Activated T-helper 2 cell treated with anti-CD3 and anti-CD28 coated beads, Interferon-gamma antibody, Interleukin-2, Interleukin-4, amounts not matched to agents 10 μg/mL and 5 μg/mL and 100 μg/mL, durations not matched to agents 14 hours and 24 hours and 36 hours (primary cell): ENCODE measurements around the gene CNTLN. TPM values are rescaled to one million over a fixed set of nuclear protein-coding genes. Genes with fewer than 3 reads are reported as not detected.
"Not testable (repeated sequence)": the region's sequence is repeated elsewhere in the genome, so short reads cannot be mapped to it uniquely, and the experiment has no call there.

Experiments used
- DNase-seq: peaks from one replicate; pipeline ENCODE4 v3.0.0; 2021; ENCODE audit warnings: low spot score
- H3K27ac Mint-ChIP-seq: one replicate; pipeline ENCODE4 v1.8.0; 2021; ENCODE audit warnings: mixed read lengths
- H3K27me3 Mint-ChIP-seq: one replicate; pipeline ENCODE4 v1.8.0; 2021; ENCODE audit warnings: low read depth, mixed read lengths
- H3K36me3 Mint-ChIP-seq: one replicate; pipeline ENCODE4 v1.8.0; 2021; ENCODE audit warnings: low read depth, mixed read lengths
- H3K4me1 Mint-ChIP-seq: one replicate; pipeline ENCODE4 v1.8.0; 2021; ENCODE audit warnings: low read depth, mixed read lengths
- H3K4me3 Mint-ChIP-seq: one replicate; pipeline ENCODE4 v1.8.0; 2021; ENCODE audit warnings: low read depth, mild to moderate bottlenecking, moderate library complexity, mixed read lengths
- H3K9me3 Mint-ChIP-seq: one replicate; pipeline ENCODE4 v1.8.0; 2021; ENCODE audit warnings: mixed read lengths
- intact Hi-C: fragments of 100-400 bp; cut with micrococcal nuclease; formaldehyde crosslinking; loops from one replicate; pipeline ENCODE4 v1.15.1; 2023
- total RNA-seq: library from RNA; stranded (reverse); gene quantifications from 2 replicates; pipeline ENCODE4 v1.2.3, GENCODE V29; 2022

Gene CNTLN
- total RNA-seq, 1 donor from 2014 or later, result 1.6 TPM

DNA sequence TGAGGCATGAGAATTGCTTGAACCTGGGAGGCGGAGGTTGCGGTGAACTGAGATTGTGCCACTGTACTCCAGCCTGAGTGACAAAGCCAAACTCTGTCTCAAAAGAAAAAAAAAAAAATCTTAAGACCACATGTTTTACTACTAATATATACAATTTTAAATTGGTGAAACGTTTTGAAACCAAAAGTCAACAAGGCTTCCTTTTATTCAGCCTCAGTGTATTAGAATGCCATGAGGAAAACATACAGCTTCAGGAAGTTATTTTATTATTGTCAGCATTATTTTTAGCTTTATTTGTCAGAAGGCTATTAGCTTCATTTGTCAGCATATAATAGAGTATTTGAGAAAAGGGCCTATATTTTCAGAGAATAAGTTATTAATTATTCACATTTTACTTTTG, 280.1 kb downstream of the CNTLN start:
- DNase-seq, result no peak
- Mint-ChIP-seq H3K27me3 (no peaks in the 10 kb centered on the region), H3K27ac (no peak overlapping the region), H3K4me3 (no peak overlapping the region), H3K9me3 (no peaks in the 10 kb centered on the region), H3K4me1 (no peaks in the 10 kb centered on the region), H3K36me3 (no peaks in the 10 kb centered on the region)
- intact Hi-C loops, result no loop called here

DNA sequence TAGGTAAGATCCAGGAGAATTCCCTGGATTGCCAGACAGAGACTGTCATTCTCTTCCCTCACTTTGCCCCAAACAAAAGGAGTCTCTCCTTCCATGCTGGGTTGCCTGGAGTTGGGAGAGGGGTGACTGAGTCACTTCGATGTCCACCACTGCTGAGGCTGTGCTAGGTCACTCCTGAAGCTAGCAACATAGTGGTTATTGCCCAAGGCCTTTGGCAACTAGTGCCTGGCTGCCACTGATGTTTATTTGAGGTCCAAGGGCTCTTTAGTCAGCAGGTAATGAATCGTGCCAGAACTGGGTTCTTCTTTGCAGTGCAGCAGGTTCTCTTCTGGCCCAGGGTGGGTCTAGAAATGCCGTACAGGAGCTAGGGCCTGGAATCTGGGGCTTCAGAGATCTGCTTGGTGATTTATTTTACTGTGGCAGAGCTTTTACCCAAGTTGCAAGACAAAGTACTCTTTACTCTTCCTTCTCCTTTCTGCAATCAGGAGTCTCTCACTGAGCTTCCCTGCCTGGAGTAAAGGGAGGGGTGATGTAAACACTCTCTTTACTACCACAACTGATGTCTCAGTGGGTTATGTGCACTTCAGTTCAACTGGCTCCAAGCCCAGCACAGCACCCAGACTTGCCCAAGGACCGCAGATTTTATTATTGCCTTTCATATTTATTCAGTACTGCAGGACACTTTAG, 288.3 kb downstream of the CNTLN start:
- Mint-ChIP-seq H3K27me3 (no peaks in the 10 kb centered on the region), H3K4me3 (no peak overlapping the region), H3K27ac (no peak overlapping the region), H3K4me1 (no peaks in the 10 kb centered on the region), H3K36me3 (no peaks in the 10 kb centered on the region), H3K9me3 (no peaks in the 10 kb centered on the region)
- no peak for DNase-seq
- intact Hi-C loops, result no loop called here

DNA sequence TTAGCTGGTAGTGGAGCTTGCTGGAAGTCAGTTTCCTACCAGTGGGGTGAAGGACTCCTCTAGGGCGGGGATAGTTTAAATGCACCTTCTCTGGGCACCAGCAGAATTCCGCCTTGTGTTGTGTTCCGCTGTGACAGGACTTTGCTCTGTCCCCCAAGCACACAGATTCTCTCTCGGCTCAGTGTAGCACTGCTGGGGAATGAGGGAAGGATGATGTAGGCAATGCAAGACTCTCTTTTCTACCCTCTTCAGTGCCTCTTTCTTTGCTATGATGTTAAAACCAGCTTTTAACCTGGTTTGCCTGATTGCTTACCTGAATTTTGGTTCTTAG, 288.8 kb downstream of the CNTLN start:
- Mint-ChIP-seq H3K4me1 (no peaks in the 10 kb centered on the region), H3K27ac (no peak overlapping the region), H3K36me3 (no peaks in the 10 kb centered on the region), H3K27me3 (no peaks in the 10 kb centered on the region), H3K9me3 (no peaks in the 10 kb centered on the region), H3K4me3 (no peak overlapping the region)
- intact Hi-C loops, result no loop called here
- DNase-seq, result no peak

DNA sequence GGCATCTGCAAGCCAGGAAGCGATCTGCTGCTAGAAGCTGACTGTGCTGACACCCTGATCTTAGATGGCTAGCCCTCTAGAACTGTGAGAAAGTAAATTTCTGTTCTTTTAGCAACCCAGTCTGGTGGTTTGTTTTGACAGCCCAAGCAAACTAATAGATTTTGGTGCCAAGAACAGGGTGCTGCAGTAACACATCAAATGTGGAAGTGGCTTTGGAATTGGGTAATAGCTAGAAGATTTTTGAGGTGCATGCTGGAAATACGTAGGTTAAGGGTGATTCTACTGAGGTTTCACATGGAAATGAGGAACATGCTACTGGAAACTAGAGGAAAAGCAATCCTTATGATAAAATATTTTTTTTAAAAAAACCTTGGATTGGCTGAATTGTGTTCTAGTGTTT, 290.5 kb downstream of the CNTLN start:
- Mint-ChIP-seq H3K4me1 (no peaks in the 10 kb centered on the region), H3K36me3 (no peaks in the 10 kb centered on the region), H3K27me3 (no peaks in the 10 kb centered on the region), H3K4me3 (no peak overlapping the region), H3K27ac (no peak overlapping the region), H3K9me3 (no peaks in the 10 kb centered on the region)
- intact Hi-C loops, result no loop called here
- no peak for DNase-seq

DNA sequence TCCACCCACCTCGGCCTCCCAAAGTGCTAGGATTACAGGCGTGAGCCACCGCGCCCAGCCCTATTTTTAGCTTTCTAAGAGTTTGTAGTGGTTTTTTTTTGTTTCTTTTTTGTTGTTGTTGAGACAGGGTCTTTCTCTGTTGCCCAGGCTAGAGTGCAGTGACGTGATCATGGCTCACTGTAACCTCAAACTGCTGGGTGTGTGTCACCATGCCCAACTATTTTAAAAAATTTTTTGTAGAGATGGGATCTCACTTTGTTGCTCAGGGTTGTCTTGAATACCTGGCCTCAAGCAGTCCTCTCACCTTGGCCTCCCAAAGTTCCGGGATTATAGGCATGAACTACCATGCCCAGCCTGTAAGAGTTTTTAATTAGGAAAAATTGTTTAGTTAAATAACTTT, 298.7 kb downstream of the CNTLN start:
- Mint-ChIP-seq H3K4me1 (no peaks in the 10 kb centered on the region), H3K4me3 (no peak overlapping the region), H3K36me3 (no peaks in the 10 kb centered on the region), H3K27me3 (no peaks in the 10 kb centered on the region), H3K27ac (no peak overlapping the region), H3K9me3 (peaks cover 8% of the 10 kb centered on the region)
- no peak for DNase-seq
- intact Hi-C loops, result no loop called here

DNA sequence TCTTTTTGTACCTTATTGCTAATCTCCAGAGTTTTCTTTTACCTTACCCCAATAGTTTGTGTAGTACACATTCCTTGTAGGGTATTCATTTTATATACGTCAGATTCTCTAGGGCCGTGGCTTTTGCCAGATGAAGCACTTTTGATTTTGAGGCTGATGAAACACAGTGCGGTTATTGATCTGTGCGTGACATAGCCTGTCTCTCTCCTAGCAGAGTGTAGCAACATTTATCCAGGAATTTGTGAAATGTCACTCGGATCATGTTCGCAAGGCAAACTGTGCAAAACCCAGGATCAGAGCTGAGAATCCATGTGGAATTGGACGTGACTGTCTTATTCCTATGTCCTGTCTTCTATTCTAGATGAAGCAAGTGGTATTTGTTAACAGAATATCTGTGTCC, 302.0 kb downstream of the CNTLN start:
- Mint-ChIP-seq H3K4me3 (no peak overlapping the region), H3K36me3 (no peaks in the 10 kb centered on the region), H3K9me3 (peaks cover 16% of the 10 kb centered on the region), H3K27ac (no peak overlapping the region), H3K27me3 (no peaks in the 10 kb centered on the region), H3K4me1 (no peaks in the 10 kb centered on the region)
- intact Hi-C loops, result no loop called here
- no peak for DNase-seq

DNA sequence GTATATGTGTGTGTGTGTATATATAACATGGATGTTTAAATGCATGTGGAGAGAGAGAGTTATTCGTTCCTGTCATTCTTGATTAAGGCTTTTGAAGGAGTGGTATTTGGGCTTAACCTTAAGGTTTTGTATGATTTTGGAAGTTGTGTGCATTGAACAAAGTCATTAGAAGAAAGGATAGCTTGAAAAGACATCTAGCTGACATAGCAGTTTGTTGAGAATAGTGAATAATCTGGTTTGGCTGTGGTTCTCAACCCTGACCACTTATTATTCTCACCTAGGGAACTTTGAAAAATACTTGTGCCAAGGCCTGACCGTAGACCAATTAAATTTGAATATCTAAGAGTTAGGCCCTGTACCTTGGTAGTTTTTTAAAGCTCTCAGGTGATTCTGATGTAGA, 303.0 kb downstream of the CNTLN start:
- DNase-seq, result no peak
- H3K4me1 Mint-ChIP-seq, result no peaks in the 10 kb centered on the region
- H3K27me3 Mint-ChIP-seq, result no peaks in the 10 kb centered on the region
- H3K4me3 Mint-ChIP-seq, result no peak overlapping the region
- H3K27ac Mint-ChIP-seq, result no peak overlapping the region
- intact Hi-C loops, result no loop called here
- no peaks in the 10 kb centered on the region for H3K36me3 Mint-ChIP-seq
- H3K9me3 Mint-ChIP-seq, result peaks cover 16% of the 10 kb centered on the region

DNA sequence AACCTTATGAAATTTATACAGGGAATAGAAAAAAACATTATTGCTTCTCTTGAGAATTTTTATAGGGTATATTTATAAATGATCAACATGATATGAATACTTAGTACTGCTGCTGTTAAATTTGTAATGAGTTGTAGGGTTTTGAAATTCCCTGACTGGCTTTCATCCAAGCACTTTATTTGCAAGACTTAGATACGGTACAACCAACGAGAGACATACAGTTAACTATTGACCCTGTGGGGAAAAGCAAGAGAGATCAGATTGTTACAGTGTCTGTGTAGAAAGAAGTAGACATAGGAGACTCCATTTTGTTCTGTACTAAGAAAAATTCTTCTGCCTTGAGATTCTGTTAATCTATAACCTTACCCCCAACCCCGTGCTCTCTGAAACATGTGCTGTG, 310.3 kb downstream of the CNTLN start:
- H3K36me3 Mint-ChIP-seq, H3K9me3 Mint-ChIP-seq, H3K4me3 Mint-ChIP-seq, DNase-seq, H3K4me1 Mint-ChIP-seq, H3K27ac Mint-ChIP-seq, H3K27me3 Mint-ChIP-seq, intact Hi-C loops: not testable (repeated sequence)

DNA sequence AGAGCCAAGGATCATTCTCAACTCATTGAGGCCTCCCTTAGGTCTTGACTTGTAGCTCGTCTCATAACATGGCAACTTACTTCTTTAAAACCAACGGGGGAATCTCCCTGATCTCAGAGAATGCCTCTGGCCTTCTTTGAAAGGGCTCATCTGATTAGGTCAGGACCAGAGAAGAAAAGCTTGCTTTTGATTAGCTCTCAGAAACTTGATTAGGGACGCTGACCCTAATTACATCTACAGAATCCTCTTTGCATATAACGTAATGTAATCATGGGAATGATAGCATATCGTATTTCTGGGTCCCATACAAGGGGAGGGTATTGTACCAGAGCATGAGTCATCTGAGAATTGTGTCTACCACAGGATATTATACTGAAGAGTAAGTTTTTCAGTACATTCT, 318.9 kb downstream of the CNTLN start:
- no peaks in the 10 kb centered on the region for H3K27me3 Mint-ChIP-seq
- H3K27ac Mint-ChIP-seq, result no peak overlapping the region
- no peaks in the 10 kb centered on the region for H3K9me3 Mint-ChIP-seq
- no peaks in the 10 kb centered on the region for H3K36me3 Mint-ChIP-seq
- no peak for DNase-seq
- H3K4me3 Mint-ChIP-seq, result no peak overlapping the region
- intact Hi-C loops, result no loop called here
- no peaks in the 10 kb centered on the region for H3K4me1 Mint-ChIP-seq

DNA sequence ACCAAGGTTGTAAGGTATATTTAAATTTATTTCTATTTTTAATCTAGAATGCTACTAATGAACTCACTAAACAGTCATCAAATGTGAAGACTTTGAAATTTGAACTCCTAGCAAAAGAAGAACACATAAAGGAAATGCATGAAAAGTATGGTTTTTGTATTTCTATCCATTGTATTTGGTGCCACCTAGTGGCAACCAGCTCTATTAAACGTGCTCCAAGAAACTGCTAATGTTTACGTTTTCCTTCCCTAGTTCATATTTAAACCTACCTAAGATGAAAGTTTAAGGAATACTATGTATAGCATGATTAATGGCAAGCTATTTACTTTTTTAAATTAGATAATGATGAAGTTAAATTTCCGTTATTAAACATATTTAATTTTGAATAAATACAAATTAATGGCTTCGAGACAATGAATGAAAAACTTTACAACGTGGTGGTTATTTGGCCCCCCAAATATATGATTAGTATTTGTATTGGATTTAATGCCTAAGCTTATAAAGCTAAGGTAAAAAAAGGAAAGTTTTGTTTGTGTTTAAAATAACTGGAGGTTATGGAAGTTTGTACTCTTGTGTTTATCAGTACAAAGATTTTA, 328.1 kb downstream of the CNTLN start:
- no peak for DNase-seq
- Mint-ChIP-seq H3K27ac (no peak overlapping the region), H3K4me1 (no peaks in the 10 kb centered on the region), H3K36me3 (no peaks in the 10 kb centered on the region), H3K9me3 (no peaks in the 10 kb centered on the region), H3K27me3 (no peaks in the 10 kb centered on the region), H3K4me3 (no peak overlapping the region)
- intact Hi-C loops, result loop anchor here (1.0 to 10.0 kb wide), 3 partner anchors 347 to 1628 kb away; no protein-coding TSS in a partner anchor

DNA sequence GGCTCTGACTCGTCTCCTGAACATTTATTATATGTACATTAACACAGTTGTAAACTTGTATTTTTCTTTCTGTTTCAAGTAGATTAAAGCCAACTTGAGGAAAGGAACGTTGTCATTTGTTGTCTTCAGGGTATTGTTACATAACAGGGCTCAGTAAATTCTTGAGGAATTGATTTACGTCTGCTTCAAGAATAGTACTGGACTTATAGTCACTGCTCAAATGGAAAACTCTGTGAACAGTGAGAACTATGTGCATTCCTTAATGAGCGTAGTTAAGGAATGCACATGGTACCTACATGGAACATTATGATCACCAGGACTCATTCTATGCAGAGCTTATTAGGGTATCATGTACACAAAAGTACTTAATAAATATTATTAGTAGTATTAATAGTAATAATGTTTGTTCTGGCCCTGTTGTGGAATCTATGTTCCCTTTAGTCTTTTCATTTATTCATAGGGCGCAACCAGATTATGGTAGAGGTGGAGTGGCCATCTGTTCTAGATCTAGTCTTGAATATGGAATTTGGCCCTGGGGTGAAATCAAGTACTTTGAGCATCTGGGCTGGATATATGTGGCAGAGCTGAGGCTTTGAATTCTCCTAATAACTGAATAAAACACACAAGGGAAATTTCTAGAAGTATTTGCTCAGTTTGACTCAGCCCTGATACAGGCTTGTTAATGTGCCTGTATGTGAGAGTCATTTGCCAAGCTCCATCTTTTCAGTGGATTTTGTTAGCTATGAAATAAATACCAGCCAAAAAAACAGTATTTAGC, 335.4 kb downstream of the CNTLN start:
- Mint-ChIP-seq H3K27ac (no peak overlapping the region), H3K9me3 (no peaks in the 10 kb centered on the region), H3K36me3 (no peaks in the 10 kb centered on the region), H3K4me1 (no peaks in the 10 kb centered on the region), H3K27me3 (no peaks in the 10 kb centered on the region), H3K4me3 (no peak overlapping the region)
- no peak for DNase-seq
- intact Hi-C loops, result loop anchor here (10.0 kb wide), 1 partner anchor 65 kb away; no protein-coding TSS in a partner anchor

DNA sequence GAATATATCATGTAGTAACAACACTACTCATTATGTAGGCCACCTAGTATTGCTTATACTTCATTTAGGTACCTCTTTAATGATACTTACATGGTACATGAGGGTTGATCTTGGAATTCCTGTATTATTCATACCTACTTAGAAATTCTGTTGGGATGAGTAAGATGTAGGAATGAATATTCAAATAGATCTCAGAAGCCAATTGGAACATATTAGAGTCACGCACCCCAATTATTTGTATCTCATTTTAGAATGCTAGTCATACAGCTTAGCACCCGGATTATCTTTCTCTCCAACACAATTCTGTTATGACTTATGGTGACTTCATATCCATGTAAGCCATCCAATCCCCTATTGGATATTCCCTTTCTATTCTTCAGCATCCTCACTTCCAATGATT, 337.3 kb downstream of the CNTLN start:
- no peak overlapping the region for H3K4me3 Mint-ChIP-seq
- no peak for DNase-seq

DNA sequence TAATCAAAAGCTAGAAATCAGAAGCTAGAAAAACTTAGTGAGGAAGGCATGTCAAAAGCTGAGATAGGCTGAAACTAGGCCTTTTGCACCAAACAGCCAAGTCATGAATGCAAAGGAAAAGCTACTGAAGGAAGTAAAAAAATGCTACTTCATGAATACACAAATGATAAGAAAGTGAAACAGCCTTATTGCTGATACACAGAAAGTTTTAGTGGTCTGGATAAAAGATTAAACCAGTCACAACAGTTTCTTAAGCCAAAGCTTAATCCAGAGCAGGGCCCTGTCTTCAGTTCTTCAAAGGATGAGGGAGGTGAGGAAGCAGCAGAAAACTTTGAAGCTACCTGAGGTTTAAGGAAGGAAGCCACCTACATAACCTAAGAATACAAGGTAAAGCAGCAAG, 341.6 kb downstream of the CNTLN start:
- Mint-ChIP-seq H3K27me3 (no peaks in the 10 kb centered on the region), H3K9me3 (no peaks in the 10 kb centered on the region), H3K36me3 (no peaks in the 10 kb centered on the region), H3K27ac (no peak overlapping the region), H3K4me3 (no peak overlapping the region), H3K4me1 (no peaks in the 10 kb centered on the region)
- intact Hi-C loops, result loop anchor here (10.0 kb wide), 1 partner anchor 58 kb away; no protein-coding TSS in a partner anchor
- no peak for DNase-seq

More for the DNA sequence above, 337.3 kb downstream of the CNTLN start:
- Mint-ChIP-seq H3K27me3 (no peaks in the 10 kb centered on the region), H3K4me1 (no peaks in the 10 kb centered on the region), H3K36me3 (no peaks in the 10 kb centered on the region), H3K27ac (no peak overlapping the region), H3K9me3 (no peaks in the 10 kb centered on the region)
- intact Hi-C loops, result loop anchor here (10.0 kb wide), 1 partner anchor 63 kb away; no protein-coding TSS in a partner anchor
